ENCODE measurements around the gene MLLT3.

- TF ChIP-seq CSDC2 (CRISPR knock-in tag; IDR thresholded peaks at IDR 0.05): no peak
- no peak for TF ChIP-seq SNAI2 (CRISPR knock-in tag; IDR thresholded peaks at IDR 0.05)
- TF ChIP-seq, protein P1, sequence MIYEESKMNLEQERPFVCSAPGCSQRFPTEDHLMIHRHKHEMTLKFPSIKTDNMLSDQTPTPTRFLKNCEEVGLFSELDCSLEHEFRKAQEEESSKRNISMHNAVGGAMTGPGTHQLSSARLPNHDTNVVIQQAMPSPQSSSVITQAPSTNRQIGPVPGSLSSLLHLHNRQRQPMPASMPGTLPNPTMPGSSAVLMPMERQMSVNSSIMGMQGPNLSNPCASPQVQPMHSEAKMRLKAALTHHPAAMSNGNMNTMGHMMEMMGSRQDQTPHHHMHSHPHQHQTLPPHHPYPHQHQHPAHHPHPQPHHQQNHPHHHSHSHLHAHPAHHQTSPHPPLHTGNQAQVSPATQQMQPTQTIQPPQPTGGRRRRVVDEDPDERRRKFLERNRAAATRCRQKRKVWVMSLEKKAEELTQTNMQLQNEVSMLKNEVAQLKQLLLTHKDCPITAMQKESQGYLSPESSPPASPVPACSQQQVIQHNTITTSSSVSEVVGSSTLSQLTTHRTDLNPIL (CRISPR knock-in tag; IDR thresholded peaks at IDR 0.05; ENCODE audit: low read depth): no peak
- no peak for TF ChIP-seq ZC3H10 (CRISPR knock-in tag; IDR thresholded peaks at IDR 0.05)
- TF ChIP-seq ESRRG (CRISPR knock-in tag; IDR thresholded peaks at IDR 0.05): no peak
These were observed 307.3 kb downstream of the MLLT3 start for GRCh38 chr9:20314981-20315380.

Measured in SK-N-SH treated with all-trans-retinoic acid at 6 μM for 48 hours (cell line).